CD4-positive, alpha-beta T cell treated with Interleukin-4 for 1 hour (primary cell): ENCODE measurements around the gene FUT7.

ENCODE experiments used
- DNase-seq, 2 donors: peaks; one replicate each; pipeline ENCODE4 v3.0.0-alpha.2; 2020 to 2022

The FUT7 gene

GRCh38 chr9:136980669-136981478 is 51.0 kb downstream of the FUT7 start:
- no peak for DNase-seq
